Endothelial cell of umbilical vein (primary cell): ENCODE data around the gene UNC119.

ENCODE experiments used
- POLR2A ChIP-seq: IDR thresholded peaks from 2 replicates; pipeline ENCODE4 v1.6.1; 2012; ENCODE audit warnings: low read depth, mild to moderate bottlenecking, control low read depth, low read length
- TF ChIP-seq, protein P1 (sequence below), 2 donors: IDR thresholded peaks; 1 replicate in 1 of 2; 2 replicates in 1 of 2; pipeline ENCODE4 v1.5.1; 2011; ENCODE audit warnings: low read length in 2 of 2, mild to moderate bottlenecking in 2 of 2, moderate library complexity in 2 of 2, control low read depth in 1 of 2, inconsistent platforms in 1 of 2, low read depth in 1 of 2; ENCODE audit not compliant: insufficient read depth in 1 of 2; ENCODE audit errors: extremely low read depth in 1 of 2

GRCh38 chr17:28575126-28575795, 22.8 kb upstream of the UNC119 start:
- TF ChIP-seq, protein P1, sequence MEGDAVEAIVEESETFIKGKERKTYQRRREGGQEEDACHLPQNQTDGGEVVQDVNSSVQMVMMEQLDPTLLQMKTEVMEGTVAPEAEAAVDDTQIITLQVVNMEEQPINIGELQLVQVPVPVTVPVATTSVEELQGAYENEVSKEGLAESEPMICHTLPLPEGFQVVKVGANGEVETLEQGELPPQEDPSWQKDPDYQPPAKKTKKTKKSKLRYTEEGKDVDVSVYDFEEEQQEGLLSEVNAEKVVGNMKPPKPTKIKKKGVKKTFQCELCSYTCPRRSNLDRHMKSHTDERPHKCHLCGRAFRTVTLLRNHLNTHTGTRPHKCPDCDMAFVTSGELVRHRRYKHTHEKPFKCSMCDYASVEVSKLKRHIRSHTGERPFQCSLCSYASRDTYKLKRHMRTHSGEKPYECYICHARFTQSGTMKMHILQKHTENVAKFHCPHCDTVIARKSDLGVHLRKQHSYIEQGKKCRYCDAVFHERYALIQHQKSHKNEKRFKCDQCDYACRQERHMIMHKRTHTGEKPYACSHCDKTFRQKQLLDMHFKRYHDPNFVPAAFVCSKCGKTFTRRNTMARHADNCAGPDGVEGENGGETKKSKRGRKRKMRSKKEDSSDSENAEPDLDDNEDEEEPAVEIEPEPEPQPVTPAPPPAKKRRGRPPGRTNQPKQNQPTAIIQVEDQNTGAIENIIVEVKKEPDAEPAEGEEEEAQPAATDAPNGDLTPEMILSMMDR (IDR thresholded peaks at IDR 0.05; ENCODE audit: extremely low read depth in 1 of 2, insufficient read depth in 1 of 2, low read depth in 1 of 2, low read length in 2 of 2) = no peak
- TF ChIP-seq POLR2A = no peak
